Breast epithelium (tissue), 4 donors: ENCODE measurements around the gene HPGDS. TPM values are rescaled to one million over a fixed set of nuclear protein-coding genes. Genes with fewer than 3 reads are reported as not detected.

Experiments used
- DNase-seq, 2 donors: peaks; one replicate each; pipeline ENCODE4 v3.0.0-alpha.2; 2019; ENCODE audit warnings: low spot score in 2 of 2
- H3K27ac ChIP-seq, 2 donors: fragments of 200-600 bp; sonication (generic) in 1 of 2; one replicate each; pipeline ENCODE4 v1.5.1; 2016 to 2019; ENCODE audit warnings: mild to moderate bottlenecking in 1 of 2
- H3K27me3 ChIP-seq, 2 donors: fragments of 200-600 bp; sonication (generic) in 1 of 2; one replicate each; pipeline versions ENCODE4 v1.5.1 to v1.6.0; 2017 to 2019; ENCODE audit warnings: control low read depth in 1 of 2, mild to moderate bottlenecking in 1 of 2
- H3K36me3 ChIP-seq: fragments of 200-600 bp; one replicate; pipeline ENCODE4 v1.5.1; 2019
- H3K4me1 ChIP-seq, 2 donors: fragments of 200-600 bp; sonication (generic); one replicate each; pipeline ENCODE4 v1.5.1; 2016 to 2019; ENCODE audit warnings: control low read depth in 1 of 2
- H3K4me3 ChIP-seq, 3 donors: fragments of 200-600 bp; sonication (generic); 1 replicate in 2 of 3; 2 replicates in 1 of 3; pipeline ENCODE4 v1.5.1; 2016 to 2019; ENCODE audit warnings: mild to moderate bottlenecking in 3 of 3, moderate library complexity in 2 of 3
- H3K9me3 ChIP-seq, 2 donors: fragments of 200-600 bp; sonication (generic) in 1 of 2; one replicate each; pipeline ENCODE4 v1.5.1; 2016 to 2019; ENCODE audit warnings: control low read depth in 1 of 2
- POLR2A ChIP-seq: fragments of 450-650 bp; IDR thresholded peaks from one replicate; pipeline ENCODE4 v1.6.1; 2016; ENCODE audit warnings: antibody characterized with exemption, mild to moderate bottlenecking, moderate library complexity
- POLR2AphosphoS5 ChIP-seq, 3 donors: sonication (generic); formaldehyde crosslinking; IDR thresholded peaks; one replicate each; pipeline ENCODE4 v1.6.1; 2017; ENCODE audit warnings: antibody characterized with exemption in 3 of 3
- intact Hi-C: fragments of 100-400 bp; cut with DNase I; formaldehyde crosslinking; loops from one replicate; pipeline ENCODE4 v1.15.1; 2023; ENCODE audit warnings: low total_unique reads
- total RNA-seq, 3 donors: library from RNA; depleted of rRNA; stranded (reverse); fragments of >200 nt; gene quantifications; one replicate each; pipeline ENCODE4 v1.1.0, GENCODE V29; 2016
- TF ChIP-seq, protein P1 (sequence below), 3 donors: fragments of 450-650 bp; IDR thresholded peaks; one replicate each; pipeline ENCODE4 v1.5.1; 2016 to 2017; ENCODE audit warnings: antibody characterized with exemption in 3 of 3, mild to moderate bottlenecking in 3 of 3, moderate library complexity in 3 of 3

The HPGDS gene
- total RNA-seq, 3 donors from 2014 or later, result 0.98 to 7.5 (median 2.0) TPM

- H3K27me3 ChIP-seq, result no peaks in the 10 kb centered on the region
- no peak overlapping the region for H3K27ac ChIP-seq
- H3K4me3 ChIP-seq, result no peak overlapping the region
- no peaks in the 10 kb centered on the region for H3K9me3 ChIP-seq
- no peaks in the 10 kb centered on the region for H3K36me3 ChIP-seq
- intact Hi-C loops, result no loop called here
- no peak for DNase-seq
- H3K4me1 ChIP-seq, result no peaks in the 10 kb centered on the region
- no peak for TF ChIP-seq POLR2AphosphoS5 (IDR thresholded peaks at IDR 0.05)
- TF ChIP-seq, protein P1, sequence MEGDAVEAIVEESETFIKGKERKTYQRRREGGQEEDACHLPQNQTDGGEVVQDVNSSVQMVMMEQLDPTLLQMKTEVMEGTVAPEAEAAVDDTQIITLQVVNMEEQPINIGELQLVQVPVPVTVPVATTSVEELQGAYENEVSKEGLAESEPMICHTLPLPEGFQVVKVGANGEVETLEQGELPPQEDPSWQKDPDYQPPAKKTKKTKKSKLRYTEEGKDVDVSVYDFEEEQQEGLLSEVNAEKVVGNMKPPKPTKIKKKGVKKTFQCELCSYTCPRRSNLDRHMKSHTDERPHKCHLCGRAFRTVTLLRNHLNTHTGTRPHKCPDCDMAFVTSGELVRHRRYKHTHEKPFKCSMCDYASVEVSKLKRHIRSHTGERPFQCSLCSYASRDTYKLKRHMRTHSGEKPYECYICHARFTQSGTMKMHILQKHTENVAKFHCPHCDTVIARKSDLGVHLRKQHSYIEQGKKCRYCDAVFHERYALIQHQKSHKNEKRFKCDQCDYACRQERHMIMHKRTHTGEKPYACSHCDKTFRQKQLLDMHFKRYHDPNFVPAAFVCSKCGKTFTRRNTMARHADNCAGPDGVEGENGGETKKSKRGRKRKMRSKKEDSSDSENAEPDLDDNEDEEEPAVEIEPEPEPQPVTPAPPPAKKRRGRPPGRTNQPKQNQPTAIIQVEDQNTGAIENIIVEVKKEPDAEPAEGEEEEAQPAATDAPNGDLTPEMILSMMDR (IDR thresholded peaks at IDR 0.05), result no peak
- no peak for TF ChIP-seq POLR2A
Observed at GRCh38 chr4:94358101-94358500, 15.5 kb upstream of the HPGDS start.

DNA sequence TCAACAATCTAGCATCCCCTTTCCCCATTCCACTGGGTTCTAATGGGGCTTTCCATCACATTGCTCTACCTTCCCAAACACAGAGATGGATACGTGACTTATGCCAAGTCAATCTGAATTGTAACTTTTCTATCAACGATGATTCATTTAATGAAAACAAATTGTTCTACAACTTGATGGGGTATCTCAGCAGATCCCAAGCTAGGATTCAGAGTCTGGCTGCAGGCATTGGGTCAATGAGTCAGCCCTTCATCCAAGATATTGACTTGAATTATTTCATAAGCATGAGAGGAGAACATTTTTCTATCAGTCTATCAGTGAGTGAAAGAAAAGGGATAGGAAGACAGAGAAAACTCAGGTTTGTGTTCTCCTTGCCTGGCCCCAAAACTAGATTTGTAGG lies 15.0 kb upstream of the HPGDS start:
- Histone ChIP-seq H3K27me3 (no peaks in the 10 kb centered on the region), H3K27ac (no peak overlapping the region), H3K4me1 (no peaks in the 10 kb centered on the region), H3K36me3 (no peaks in the 10 kb centered on the region), H3K4me3 (no peak overlapping the region), H3K9me3 (no peaks in the 10 kb centered on the region)
- no peak for TF ChIP-seq POLR2AphosphoS5 (IDR thresholded peaks at IDR 0.05)
- TF ChIP-seq, protein P1 (IDR thresholded peaks at IDR 0.05), result no peak
- TF ChIP-seq POLR2A, result no peak
- no peak for DNase-seq
- intact Hi-C loops, result no loop called here

DNA sequence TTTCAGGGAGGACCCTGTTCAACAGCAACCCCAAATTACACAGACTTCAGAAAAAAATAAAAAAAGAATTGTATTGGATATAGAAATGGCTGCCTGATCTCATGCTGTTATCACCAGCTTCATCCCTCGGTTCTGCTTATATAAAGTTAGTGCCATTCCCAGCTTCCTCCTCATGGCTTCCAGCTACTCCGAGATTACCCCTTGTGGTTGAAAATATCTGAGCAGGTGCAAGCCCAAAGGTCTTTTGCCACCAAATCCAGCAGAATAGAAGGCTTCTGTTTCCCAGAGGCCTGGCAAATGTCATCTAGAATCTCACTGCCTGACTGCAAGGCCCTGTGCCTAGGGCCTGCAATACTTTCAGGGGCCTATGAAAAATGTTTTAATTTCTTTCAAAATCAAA lies 13.8 kb upstream of the HPGDS start:
- Histone ChIP-seq H3K27me3 (no peaks in the 10 kb centered on the region), H3K36me3 (no peaks in the 10 kb centered on the region), H3K9me3 (no peaks in the 10 kb centered on the region), H3K27ac (no peak overlapping the region), H3K4me3 (no peak overlapping the region), H3K4me1 (no peaks in the 10 kb centered on the region)
- no peak for DNase-seq
- intact Hi-C loops, result no loop called here
- TF ChIP-seq POLR2AphosphoS5 (IDR thresholded peaks at IDR 0.05) (no peak), POLR2A (no peak)
- TF ChIP-seq, protein P1 (IDR thresholded peaks at IDR 0.05), result no peak

DNA sequence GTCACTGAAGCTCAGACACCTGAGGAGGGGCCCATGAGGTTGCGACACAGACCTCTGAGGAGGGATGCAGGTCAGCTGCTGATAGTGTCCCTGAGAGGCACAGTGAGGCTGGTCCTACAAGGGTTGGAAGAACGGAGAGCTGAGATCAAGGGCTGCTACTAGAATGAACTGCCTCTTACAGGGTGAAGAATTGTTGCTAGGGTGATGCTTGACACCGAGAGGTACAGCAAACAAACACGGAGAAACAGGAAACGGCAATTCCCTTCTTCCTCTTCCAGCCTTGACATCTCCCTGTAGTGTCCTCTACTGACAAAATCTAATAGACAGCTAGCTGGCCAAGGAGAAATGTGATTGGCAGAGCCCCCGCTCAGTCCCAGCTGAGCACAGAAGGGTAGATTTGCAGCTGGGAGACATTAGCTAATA lies 11.8 kb upstream of the HPGDS start:
- DNase-seq, result no peak
- Histone ChIP-seq H3K9me3 (no peaks in the 10 kb centered on the region), H3K27ac (no peak overlapping the region), H3K27me3 (no peaks in the 10 kb centered on the region), H3K4me3 (no peak overlapping the region), H3K36me3 (no peaks in the 10 kb centered on the region), H3K4me1 (no peaks in the 10 kb centered on the region)
- intact Hi-C loops, result no loop called here
- no peak for TF ChIP-seq POLR2A
- no peak for TF ChIP-seq POLR2AphosphoS5 (IDR thresholded peaks at IDR 0.05)
- TF ChIP-seq, protein P1 (IDR thresholded peaks at IDR 0.05), result no peak

DNA sequence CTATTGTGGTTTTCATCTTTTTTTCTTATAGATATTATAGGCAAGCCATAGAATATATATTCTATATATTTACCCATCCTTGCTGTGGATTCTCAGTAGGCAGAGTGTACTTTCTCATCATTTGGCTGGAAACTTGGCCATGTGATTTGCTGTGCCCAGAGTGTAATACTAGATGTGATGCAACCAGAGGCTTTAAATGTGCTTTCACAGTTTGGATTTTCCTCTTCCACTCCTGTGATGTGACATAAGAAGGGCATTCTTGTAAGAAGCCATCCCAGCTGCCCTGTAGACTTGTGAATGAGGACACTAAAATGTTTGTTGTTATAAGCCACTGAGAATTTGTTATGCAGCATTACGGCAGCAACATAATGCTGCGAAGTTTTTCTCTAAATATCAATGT lies 10.4 kb upstream of the HPGDS start:
- DNase-seq, result no peak
- intact Hi-C loops, result no loop called here
- no peaks in the 10 kb centered on the region for H3K9me3 ChIP-seq
- no peak overlapping the region for H3K4me3 ChIP-seq
- no peaks in the 10 kb centered on the region for H3K36me3 ChIP-seq
- H3K27ac ChIP-seq, result no peak overlapping the region
- TF ChIP-seq POLR2AphosphoS5 (IDR thresholded peaks at IDR 0.05), result no peak
- TF ChIP-seq, protein P1 (IDR thresholded peaks at IDR 0.05), result no peak
- no peak for TF ChIP-seq POLR2A
- H3K27me3 ChIP-seq, result no peaks in the 10 kb centered on the region
- no peaks in the 10 kb centered on the region for H3K4me1 ChIP-seq
